ENCODE results near the gene STEAP2.

- TF ChIP-seq CTCF (IDR thresholded peaks at IDR 0.05) (no peak), EP300 (IDR thresholded peaks at IDR 0.05) (no peak)
Observed at GRCh38 chr7:90229682-90230081, 18.1 kb downstream of the STEAP2 start.
